Measurements from ENCODE around the gene CELSR1. TPM values are rescaled to one million over a fixed set of nuclear protein-coding genes. Genes with fewer than 3 reads are reported as not detected.
A peak's percentile ranks its signal among the peaks of the same experiment; 100 is the strongest.

Gene CELSR1
- total and polyA plus RNA-seq, 2 of the 13 experiments (the other 11 are each of a cell fraction or from before 2014, with no cell fraction given) = 0.78 to 1.8 TPM

GRCh38 chr22:46453006-46453828, 84.2 kb downstream of the CELSR1 start (continued):
- TF ChIP-seq FOXP4 (CRISPR knock-in tag; IDR thresholded peaks at IDR 0.05) (peak; percentile 75), ZSCAN21 (CRISPR knock-in tag; IDR thresholded peaks at IDR 0.05; ENCODE audit: borderline replicate concordance) (no peak), RELA (CRISPR knock-in tag; IDR thresholded peaks at IDR 0.05) (no peak), RCOR2 (CRISPR knock-in tag; IDR thresholded peaks at IDR 0.05) (peak; percentile 77), CREM (IDR thresholded peaks at IDR 0.05) (peak; percentile 63; the same call in 1 of the 2 replicates), CREM (CRISPR knock-in tag; IDR thresholded peaks at IDR 0.05) (no peak), ZNF784 (CRISPR knock-in tag; IDR thresholded peaks at IDR 0.05; ENCODE audit: borderline replicate concordance) (no peak), SNRNP70 (IDR thresholded peaks at IDR 0.05; ENCODE audit: low read depth, low read length) (no peak), ZNF709 (CRISPR knock-in tag; IDR thresholded peaks at IDR 0.05) (no peak), ZNF598 (CRISPR knock-in tag; IDR thresholded peaks at IDR 0.05; ENCODE audit: borderline replicate concordance) (no peak; the same call in 1 of the 2 replicates), ATAD3A (CRISPR knock-in tag; IDR thresholded peaks at IDR 0.05) (no peak), THYN1 (CRISPR knock-in tag; IDR thresholded peaks at IDR 0.05; ENCODE audit: borderline replicate concordance, low read depth) (0 out of 2 replicates have a peak, but pooled peaks have one; percentile 77)
- TF ChIP-seq, protein P1, sequence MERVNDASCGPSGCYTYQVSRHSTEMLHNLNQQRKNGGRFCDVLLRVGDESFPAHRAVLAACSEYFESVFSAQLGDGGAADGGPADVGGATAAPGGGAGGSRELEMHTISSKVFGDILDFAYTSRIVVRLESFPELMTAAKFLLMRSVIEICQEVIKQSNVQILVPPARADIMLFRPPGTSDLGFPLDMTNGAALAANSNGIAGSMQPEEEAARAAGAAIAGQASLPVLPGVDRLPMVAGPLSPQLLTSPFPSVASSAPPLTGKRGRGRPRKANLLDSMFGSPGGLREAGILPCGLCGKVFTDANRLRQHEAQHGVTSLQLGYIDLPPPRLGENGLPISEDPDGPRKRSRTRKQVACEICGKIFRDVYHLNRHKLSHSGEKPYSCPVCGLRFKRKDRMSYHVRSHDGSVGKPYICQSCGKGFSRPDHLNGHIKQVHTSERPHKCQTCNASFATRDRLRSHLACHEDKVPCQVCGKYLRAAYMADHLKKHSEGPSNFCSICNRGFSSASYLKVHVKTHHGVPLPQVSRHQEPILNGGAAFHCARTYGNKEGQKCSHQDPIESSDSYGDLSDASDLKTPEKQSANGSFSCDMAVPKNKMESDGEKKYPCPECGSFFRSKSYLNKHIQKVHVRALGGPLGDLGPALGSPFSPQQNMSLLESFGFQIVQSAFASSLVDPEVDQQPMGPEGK (CRISPR knock-in tag; IDR thresholded peaks at IDR 0.05) = peak; percentile 99
- TF ChIP-seq, protein P2, sequence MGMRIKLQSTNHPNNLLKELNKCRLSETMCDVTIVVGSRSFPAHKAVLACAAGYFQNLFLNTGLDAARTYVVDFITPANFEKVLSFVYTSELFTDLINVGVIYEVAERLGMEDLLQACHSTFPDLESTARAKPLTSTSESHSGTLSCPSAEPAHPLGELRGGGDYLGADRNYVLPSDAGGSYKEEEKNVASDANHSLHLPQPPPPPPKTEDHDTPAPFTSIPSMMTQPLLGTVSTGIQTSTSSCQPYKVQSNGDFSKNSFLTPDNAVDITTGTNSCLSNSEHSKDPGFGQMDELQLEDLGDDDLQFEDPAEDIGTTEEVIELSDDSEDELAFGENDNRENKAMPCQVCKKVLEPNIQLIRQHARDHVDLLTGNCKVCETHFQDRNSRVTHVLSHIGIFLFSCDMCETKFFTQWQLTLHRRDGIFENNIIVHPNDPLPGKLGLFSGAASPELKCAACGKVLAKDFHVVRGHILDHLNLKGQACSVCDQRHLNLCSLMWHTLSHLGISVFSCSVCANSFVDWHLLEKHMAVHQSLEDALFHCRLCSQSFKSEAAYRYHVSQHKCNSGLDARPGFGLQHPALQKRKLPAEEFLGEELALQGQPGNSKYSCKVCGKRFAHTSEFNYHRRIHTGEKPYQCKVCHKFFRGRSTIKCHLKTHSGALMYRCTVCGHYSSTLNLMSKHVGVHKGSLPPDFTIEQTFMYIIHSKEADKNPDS (CRISPR knock-in tag; IDR thresholded peaks at IDR 0.05) = no peak
- TF ChIP-seq, protein P3, sequence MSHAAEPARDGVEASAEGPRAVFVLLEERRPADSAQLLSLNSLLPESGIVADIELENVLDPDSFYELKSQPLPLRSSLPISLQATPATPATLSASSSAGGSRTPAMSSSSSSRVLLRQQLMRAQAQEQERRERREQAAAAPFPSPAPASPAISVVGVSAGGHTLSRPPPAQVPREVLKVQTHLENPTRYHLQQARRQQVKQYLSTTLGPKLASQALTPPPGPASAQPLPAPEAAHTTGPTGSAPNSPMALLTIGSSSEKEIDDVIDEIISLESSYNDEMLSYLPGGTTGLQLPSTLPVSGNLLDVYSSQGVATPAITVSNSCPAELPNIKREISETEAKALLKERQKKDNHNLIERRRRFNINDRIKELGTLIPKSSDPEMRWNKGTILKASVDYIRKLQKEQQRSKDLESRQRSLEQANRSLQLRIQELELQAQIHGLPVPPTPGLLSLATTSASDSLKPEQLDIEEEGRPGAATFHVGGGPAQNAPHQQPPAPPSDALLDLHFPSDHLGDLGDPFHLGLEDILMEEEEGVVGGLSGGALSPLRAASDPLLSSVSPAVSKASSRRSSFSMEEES (CRISPR knock-in tag; IDR thresholded peaks at IDR 0.05) = no peak; the same call in 1 of the 2 replicates
- TF ChIP-seq, protein P4, sequence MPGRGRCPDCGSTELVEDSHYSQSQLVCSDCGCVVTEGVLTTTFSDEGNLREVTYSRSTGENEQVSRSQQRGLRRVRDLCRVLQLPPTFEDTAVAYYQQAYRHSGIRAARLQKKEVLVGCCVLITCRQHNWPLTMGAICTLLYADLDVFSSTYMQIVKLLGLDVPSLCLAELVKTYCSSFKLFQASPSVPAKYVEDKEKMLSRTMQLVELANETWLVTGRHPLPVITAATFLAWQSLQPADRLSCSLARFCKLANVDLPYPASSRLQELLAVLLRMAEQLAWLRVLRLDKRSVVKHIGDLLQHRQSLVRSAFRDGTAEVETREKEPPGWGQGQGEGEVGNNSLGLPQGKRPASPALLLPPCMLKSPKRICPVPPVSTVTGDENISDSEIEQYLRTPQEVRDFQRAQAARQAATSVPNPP (CRISPR knock-in tag; IDR thresholded peaks at IDR 0.05) = no peak
